HL-60 (cell line): ENCODE measurements around the gene ACOX3.

Source experiments
- DNase-seq, 2 experiments: peaks; one replicate each; pipeline ENCODE4 v3.0.0-alpha.2; 2010 to 2020; ENCODE audit warnings: low read depth in 1 of 2, low spot score in 1 of 2
- H3K27ac ChIP-seq: fragments of 250-450 bp; sonication (Bioruptor Pico); replicated peaks from 2 replicates; pipeline ENCODE4 v1.5.1; 2020; ENCODE audit warnings: mild to moderate bottlenecking, moderate library complexity
- H3K27me3 ChIP-seq: fragments of 250-450 bp; sonication (Bioruptor Pico); 2 replicates; pipeline ENCODE4 v1.5.1; 2021; ENCODE audit warnings: mild to moderate bottlenecking, moderate library complexity; ENCODE audit not compliant: insufficient read depth, poor library complexity, severe bottlenecking
- H3K4me3 ChIP-seq: replicated peaks from 2 replicates; pipeline ENCODE4 v1.5.1; 2011; ENCODE audit warnings: mild to moderate bottlenecking, control low read depth, low read length; ENCODE audit not compliant: insufficient read depth
- GABPA ChIP-seq: IDR thresholded peaks from 2 replicates; pipeline ENCODE4 v1.6.1; 2012; ENCODE audit warnings: low read depth
- POLR2AphosphoS5 ChIP-seq: IDR thresholded peaks from 2 replicates; pipeline ENCODE4 v1.6.1; 2012; ENCODE audit warnings: low read depth
- SPI1 ChIP-seq: IDR thresholded peaks from 2 replicates; pipeline ENCODE4 v1.6.1; 2012; ENCODE audit warnings: low read depth, mild to moderate bottlenecking, borderline replicate concordance
- TF ChIP-seq, protein P1 (sequence below): IDR thresholded peaks from one replicate; pipeline ENCODE4 v1.5.1; 2011; ENCODE audit warnings: low read length, control low read depth, inconsistent platforms; ENCODE audit not compliant: insufficient read depth
- TF ChIP-seq, protein P2 (sequence below): IDR thresholded peaks from 2 replicates; pipeline ENCODE4 v1.6.1; 2012; ENCODE audit warnings: low read depth; ENCODE audit not compliant: insufficient replicate concordance

The ACOX3 gene

DNA sequence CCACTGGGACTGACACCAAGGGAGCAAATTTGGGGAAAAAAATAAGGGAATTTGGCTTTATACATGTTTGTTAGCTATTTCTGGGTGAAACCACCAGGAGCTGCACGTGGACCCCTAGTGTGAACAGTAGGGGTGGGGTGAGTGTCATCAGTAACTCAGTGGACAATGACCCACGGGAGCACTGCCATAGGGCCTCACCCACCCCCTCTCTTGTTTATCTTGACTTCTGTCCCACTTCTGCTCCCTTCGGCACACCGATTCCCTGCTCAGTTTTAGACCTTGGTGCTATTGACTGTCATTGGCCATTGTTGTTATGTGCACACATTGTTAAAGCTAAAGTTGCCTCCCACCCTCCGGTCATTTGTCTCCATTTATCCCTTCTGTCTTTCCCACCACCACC is 9.0 kb downstream of the ACOX3 start:
- DNase-seq, result no peak
- no peaks in the 10 kb centered on the region for H3K27me3 ChIP-seq
- no peak for TF ChIP-seq POLR2AphosphoS5
- TF ChIP-seq, protein P1, sequence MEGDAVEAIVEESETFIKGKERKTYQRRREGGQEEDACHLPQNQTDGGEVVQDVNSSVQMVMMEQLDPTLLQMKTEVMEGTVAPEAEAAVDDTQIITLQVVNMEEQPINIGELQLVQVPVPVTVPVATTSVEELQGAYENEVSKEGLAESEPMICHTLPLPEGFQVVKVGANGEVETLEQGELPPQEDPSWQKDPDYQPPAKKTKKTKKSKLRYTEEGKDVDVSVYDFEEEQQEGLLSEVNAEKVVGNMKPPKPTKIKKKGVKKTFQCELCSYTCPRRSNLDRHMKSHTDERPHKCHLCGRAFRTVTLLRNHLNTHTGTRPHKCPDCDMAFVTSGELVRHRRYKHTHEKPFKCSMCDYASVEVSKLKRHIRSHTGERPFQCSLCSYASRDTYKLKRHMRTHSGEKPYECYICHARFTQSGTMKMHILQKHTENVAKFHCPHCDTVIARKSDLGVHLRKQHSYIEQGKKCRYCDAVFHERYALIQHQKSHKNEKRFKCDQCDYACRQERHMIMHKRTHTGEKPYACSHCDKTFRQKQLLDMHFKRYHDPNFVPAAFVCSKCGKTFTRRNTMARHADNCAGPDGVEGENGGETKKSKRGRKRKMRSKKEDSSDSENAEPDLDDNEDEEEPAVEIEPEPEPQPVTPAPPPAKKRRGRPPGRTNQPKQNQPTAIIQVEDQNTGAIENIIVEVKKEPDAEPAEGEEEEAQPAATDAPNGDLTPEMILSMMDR, result no peak
- TF ChIP-seq, protein P2, sequence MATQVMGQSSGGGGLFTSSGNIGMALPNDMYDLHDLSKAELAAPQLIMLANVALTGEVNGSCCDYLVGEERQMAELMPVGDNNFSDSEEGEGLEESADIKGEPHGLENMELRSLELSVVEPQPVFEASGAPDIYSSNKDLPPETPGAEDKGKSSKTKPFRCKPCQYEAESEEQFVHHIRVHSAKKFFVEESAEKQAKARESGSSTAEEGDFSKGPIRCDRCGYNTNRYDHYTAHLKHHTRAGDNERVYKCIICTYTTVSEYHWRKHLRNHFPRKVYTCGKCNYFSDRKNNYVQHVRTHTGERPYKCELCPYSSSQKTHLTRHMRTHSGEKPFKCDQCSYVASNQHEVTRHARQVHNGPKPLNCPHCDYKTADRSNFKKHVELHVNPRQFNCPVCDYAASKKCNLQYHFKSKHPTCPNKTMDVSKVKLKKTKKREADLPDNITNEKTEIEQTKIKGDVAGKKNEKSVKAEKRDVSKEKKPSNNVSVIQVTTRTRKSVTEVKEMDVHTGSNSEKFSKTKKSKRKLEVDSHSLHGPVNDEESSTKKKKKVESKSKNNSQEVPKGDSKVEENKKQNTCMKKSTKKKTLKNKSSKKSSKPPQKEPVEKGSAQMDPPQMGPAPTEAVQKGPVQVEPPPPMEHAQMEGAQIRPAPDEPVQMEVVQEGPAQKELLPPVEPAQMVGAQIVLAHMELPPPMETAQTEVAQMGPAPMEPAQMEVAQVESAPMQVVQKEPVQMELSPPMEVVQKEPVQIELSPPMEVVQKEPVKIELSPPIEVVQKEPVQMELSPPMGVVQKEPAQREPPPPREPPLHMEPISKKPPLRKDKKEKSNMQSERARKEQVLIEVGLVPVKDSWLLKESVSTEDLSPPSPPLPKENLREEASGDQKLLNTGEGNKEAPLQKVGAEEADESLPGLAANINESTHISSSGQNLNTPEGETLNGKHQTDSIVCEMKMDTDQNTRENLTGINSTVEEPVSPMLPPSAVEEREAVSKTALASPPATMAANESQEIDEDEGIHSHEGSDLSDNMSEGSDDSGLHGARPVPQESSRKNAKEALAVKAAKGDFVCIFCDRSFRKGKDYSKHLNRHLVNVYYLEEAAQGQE, result no peak
- TF ChIP-seq GABPA, result no peak
- TF ChIP-seq SPI1, result no peak

DNA sequence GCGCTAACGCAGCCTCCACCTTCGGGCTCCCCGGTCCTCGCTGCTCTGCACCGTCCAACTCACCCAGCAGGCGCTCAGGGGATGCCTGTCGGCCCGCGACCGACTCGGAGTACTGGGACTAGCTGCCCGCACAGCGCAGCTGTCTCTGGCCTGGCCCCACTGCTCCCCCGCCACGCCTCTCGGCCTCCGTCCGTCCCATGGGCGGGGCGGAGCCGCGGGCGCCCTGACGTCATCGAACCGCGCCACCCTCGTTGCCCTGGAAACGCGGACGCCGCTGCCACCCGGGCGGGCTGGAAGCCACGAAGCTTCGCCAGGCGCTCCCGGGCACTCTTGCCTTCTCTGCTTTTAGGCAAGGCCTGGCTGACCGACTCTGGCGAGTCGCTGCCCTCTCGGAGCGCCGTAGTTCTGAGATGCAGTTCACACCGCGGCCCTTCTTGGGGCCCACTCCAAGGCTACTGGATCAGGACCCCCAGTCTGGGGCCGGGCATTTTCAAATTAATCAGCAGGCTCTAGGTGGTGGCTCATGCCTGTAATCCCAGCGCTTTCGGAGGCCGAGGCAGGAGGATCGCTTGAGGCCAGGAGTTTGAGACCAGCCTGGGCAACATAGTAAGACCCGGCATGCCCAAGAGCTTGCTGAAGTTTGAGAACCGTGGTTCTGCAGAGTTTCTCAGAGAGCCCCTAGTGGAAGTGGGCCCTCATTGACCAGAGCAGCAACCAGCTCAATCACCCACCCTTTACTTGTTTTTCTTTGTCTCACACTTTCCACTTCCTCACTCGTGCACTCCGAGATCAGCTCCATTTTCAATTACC is 12.0 kb downstream of the ACOX3 start:
- TF ChIP-seq POLR2AphosphoS5, result peak; percentile 83
- TF ChIP-seq, protein P2, result no peak
- no peak for TF ChIP-seq GABPA
- TF ChIP-seq, protein P1, result peak; percentile 23
- TF ChIP-seq SPI1, result peak; percentile 38; the same call in 1 of the 2 replicates
- DNase-seq, result peak; percentile 75 to 84
- Histone ChIP-seq H3K4me3 (peak overlapping the region; percentile 68), H3K27me3 (no peaks in the 10 kb centered on the region), H3K27ac (peak overlapping the region; percentile 73)

More for the DNA sequence above, 9.0 kb downstream of the ACOX3 start:
- no peak overlapping the region for H3K27ac ChIP-seq
- no peak overlapping the region for H3K4me3 ChIP-seq

DNA sequence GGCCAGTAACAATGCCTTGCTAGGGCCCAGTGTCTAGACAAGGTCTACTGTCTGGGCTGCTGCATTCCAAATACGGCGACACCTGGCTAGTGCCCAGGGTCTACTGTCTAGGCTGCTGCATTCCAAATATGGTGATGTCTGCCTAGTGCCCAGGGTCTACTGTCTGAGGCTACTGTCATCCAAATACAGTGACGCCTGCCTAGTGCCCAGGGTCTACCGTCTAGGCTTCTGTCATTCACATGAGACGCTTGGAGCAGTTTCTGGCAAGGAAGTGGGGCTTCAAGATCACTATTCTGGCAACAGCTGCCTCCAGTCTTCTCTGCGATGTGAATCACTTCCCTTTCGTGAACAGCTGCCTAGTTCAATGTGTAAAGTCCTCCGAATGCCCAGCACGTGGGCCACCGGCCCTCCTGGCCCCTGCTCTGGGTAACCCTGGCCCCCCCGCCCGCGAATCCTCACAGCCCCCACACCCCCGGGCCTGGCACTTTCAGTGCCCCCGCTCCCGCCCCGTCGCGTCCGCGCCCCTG is 12.7 kb downstream of the ACOX3 start:
- Histone ChIP-seq H3K4me3 (peak overlapping the region; percentile 68), H3K27me3 (no peaks in the 10 kb centered on the region), H3K27ac (peak overlapping the region; percentile 73)
- peak; percentile 58 to 62 for DNase-seq
- TF ChIP-seq POLR2AphosphoS5 (no peak; the same call in 1 of the 2 replicates), SPI1 (peak; percentile 78), GABPA (no peak)
- TF ChIP-seq, protein P2, result no peak
- TF ChIP-seq, protein P1, result no peak
